ENCODE results near the gene RCN1. TPM values are rescaled to one million over a fixed set of nuclear protein-coding genes. Genes with fewer than 3 reads are reported as not detected.

The RCN1 gene
- total RNA-seq, 6 donors from 2014 or later, result 11.5 to 90.1 (median 49.8) TPM

GRCh38 chr11:32152821-32153220, 61.9 kb downstream of the RCN1 start:
- Histone ChIP-seq H3K9me3 (no peaks in the 10 kb centered on the region), H3K27me3 (no peaks in the 10 kb centered on the region), H3K27ac (no peak overlapping the region), H3K4me3 (no peak overlapping the region), H3K4me1 (peaks cover 0 to 3% (median 0%) of the 10 kb centered on the region in 4 donors), H3K36me3 (no peaks in the 10 kb centered on the region)
- ATAC-seq (ENCODE audit: low FRiP score in 2 of 2), result no peak
- no peak for TF ChIP-seq POLR2A (IDR thresholded peaks at IDR 0.05)
- no peak for TF ChIP-seq EP300 (IDR thresholded peaks at IDR 0.05)
- TF ChIP-seq POLR2AphosphoS5 (IDR thresholded peaks at IDR 0.05), result no peak
- TF ChIP-seq CTCF (IDR thresholded peaks at IDR 0.05), result no peak
- no peak for DNase-seq
- WGBS, 2 donors, result 30 to 34% methylated on average over 3 of the region's 3 CpGs

GRCh38 chr11:32153747-32154146, 62.9 kb downstream of the RCN1 start:
- no peak overlapping the region for H3K4me3 ChIP-seq
- H3K27me3 ChIP-seq, result no peaks in the 10 kb centered on the region
- H3K4me1 ChIP-seq, result peaks cover 0 to 3% (median 0%) of the 10 kb centered on the region in 4 donors
- WGBS, 2 donors, result 67 to 81% methylated on average over 1 of the region's 1 CpG
- no peaks in the 10 kb centered on the region for H3K9me3 ChIP-seq
- ATAC-seq (ENCODE audit: low FRiP score in 2 of 2) (no peak), DNase-seq (no peak)
- no peak for TF ChIP-seq EP300 (IDR thresholded peaks at IDR 0.05)
- no peak for TF ChIP-seq CTCF (IDR thresholded peaks at IDR 0.05)
- TF ChIP-seq POLR2AphosphoS5 (IDR thresholded peaks at IDR 0.05), result no peak
- no peak for TF ChIP-seq POLR2A (IDR thresholded peaks at IDR 0.05)
- H3K27ac ChIP-seq, result no peak overlapping the region
- no peaks in the 10 kb centered on the region for H3K36me3 ChIP-seq

GRCh38 chr11:32154275-32154674, 63.4 kb downstream of the RCN1 start:
- Histone ChIP-seq H3K9me3 (no peaks in the 10 kb centered on the region), H3K27me3 (no peaks in the 10 kb centered on the region), H3K27ac (no peak overlapping the region), H3K4me1 (peaks cover 0 to 3% (median 0%) of the 10 kb centered on the region in 4 donors), H3K4me3 (no peak overlapping the region), H3K36me3 (no peaks in the 10 kb centered on the region)
- ATAC-seq (ENCODE audit: low FRiP score in 2 of 2) (no peak), DNase-seq (no peak)
- no peak for TF ChIP-seq CTCF (IDR thresholded peaks at IDR 0.05)
- no peak for TF ChIP-seq EP300 (IDR thresholded peaks at IDR 0.05)
- no peak for TF ChIP-seq POLR2AphosphoS5 (IDR thresholded peaks at IDR 0.05)
- no peak for TF ChIP-seq POLR2A (IDR thresholded peaks at IDR 0.05)
- WGBS, 2 donors, result 65 to 86% methylated on average over 2 of the region's 2 CpGs

Small RNA genes within 50 kb of the gene (small RNA-seq; reads per million reads assigned to genes)
- 0 reads per million in 4 donors for gene RF00012

Measured in upper lobe of left lung (tissue), 6 donors.